BE2C (cell line): ENCODE measurements around the gene DPYSL4.
A peak's percentile ranks its signal among the peaks of the same experiment; 100 is the strongest.

Experiments used
- DNase-seq: peaks from one replicate; pipeline ENCODE4 v3.0.0-alpha.2; 2020
- H3K27me3 ChIP-seq: fragments of 250-450 bp; sonication (Bioruptor Pico); 2 replicates; pipeline ENCODE4 v1.5.1; 2020; ENCODE audit warnings: mild to moderate bottlenecking
- H3K36me3 ChIP-seq: fragments of 250-450 bp; sonication (Bioruptor Pico); 2 replicates; pipeline ENCODE4 v1.5.1; 2020; ENCODE audit warnings: mild to moderate bottlenecking
- H3K4me1 ChIP-seq: fragments of 250-450 bp; sonication (Bioruptor Pico); 2 replicates; pipeline ENCODE4 v1.5.1; 2020
- H3K4me3 ChIP-seq: 2 replicates; pipeline ENCODE4 v1.5.1; 2011; ENCODE audit warnings: low read depth, low read length
- H3K9me3 ChIP-seq: fragments of 250-450 bp; sonication (Bioruptor Pico); 2 replicates; pipeline ENCODE4 v1.5.1; 2020
- CTCF ChIP-seq: IDR thresholded peaks from 2 replicates; pipeline ENCODE4 v1.5.1; 2012; ENCODE audit warnings: mild to moderate bottlenecking, low read depth, low read length

DPYSL4 gene

GRCh38 chr10:132246296-132246695 lies 59.5 kb downstream of the DPYSL4 start:
- Histone ChIP-seq H3K9me3 (no peaks in the 10 kb centered on the region), H3K4me1 (no peaks in the 10 kb centered on the region), H3K27me3 (no peaks in the 10 kb centered on the region), H3K36me3 (no peaks in the 10 kb centered on the region), H3K4me3 (no peak overlapping the region)
- no peak for TF ChIP-seq CTCF
- DNase-seq, result no peak

GRCh38 chr10:132247943-132248342 lies 61.2 kb downstream of the DPYSL4 start:
- H3K36me3 ChIP-seq, result no peaks in the 10 kb centered on the region
- H3K4me3 ChIP-seq, result no peak overlapping the region
- DNase-seq, result no peak

GRCh38 chr10:132248455-132249225 lies 61.9 kb downstream of the DPYSL4 start:
- H3K27me3 ChIP-seq, result no peaks in the 10 kb centered on the region
- no peaks in the 10 kb centered on the region for H3K9me3 ChIP-seq
- peak overlapping the region; percentile 28 for H3K4me3 ChIP-seq
- H3K36me3 ChIP-seq, result no peaks in the 10 kb centered on the region
- TF ChIP-seq CTCF, result no peak
- peak; percentile 71 for DNase-seq
- H3K4me1 ChIP-seq, result no peaks in the 10 kb centered on the region

More at GRCh38 chr10:132247943-132248342, 61.2 kb downstream of the DPYSL4 start:
- H3K9me3 ChIP-seq, result no peaks in the 10 kb centered on the region
- TF ChIP-seq CTCF, result no peak
- H3K27me3 ChIP-seq, result no peaks in the 10 kb centered on the region
- H3K4me1 ChIP-seq, result no peaks in the 10 kb centered on the region

GRCh38 chr10:132249226-132249724 lies 62.5 kb downstream of the DPYSL4 start:
- Histone ChIP-seq H3K27me3 (no peaks in the 10 kb centered on the region), H3K9me3 (no peaks in the 10 kb centered on the region), H3K4me1 (no peaks in the 10 kb centered on the region), H3K4me3 (no peak overlapping the region), H3K36me3 (no peaks in the 10 kb centered on the region)
- no peak for DNase-seq
- TF ChIP-seq CTCF, result no peak

GRCh38 chr10:132249824-132250375 lies 63.2 kb downstream of the DPYSL4 start:
- H3K9me3 ChIP-seq, result no peaks in the 10 kb centered on the region
- DNase-seq, result no peak
- H3K4me1 ChIP-seq, result no peaks in the 10 kb centered on the region
- TF ChIP-seq CTCF, result no peak
- no peak overlapping the region for H3K4me3 ChIP-seq
- H3K27me3 ChIP-seq, result no peaks in the 10 kb centered on the region
- H3K36me3 ChIP-seq, result no peaks in the 10 kb centered on the region
